ENCODE data around the gene TUBGCP4.

TUBGCP4 gene

DNA sequence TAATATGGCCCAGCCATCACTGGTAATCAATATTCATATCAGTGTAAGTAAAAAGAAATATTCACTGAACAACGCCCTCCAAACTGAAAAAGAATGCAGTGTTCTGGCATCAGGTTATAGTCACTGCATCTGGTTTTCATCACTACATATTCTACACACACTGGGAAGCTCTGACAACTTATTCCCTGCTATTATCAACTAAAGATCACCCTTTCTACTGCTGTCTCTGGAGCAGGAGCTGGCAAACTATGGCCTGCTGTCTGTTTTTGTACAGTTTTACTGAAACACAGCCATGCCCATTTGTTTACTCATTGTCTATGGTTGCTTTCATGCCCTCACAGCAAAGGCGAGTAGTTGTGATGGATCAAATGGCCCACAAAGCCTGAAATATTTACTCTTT, 35.3 kb downstream of the TUBGCP4 start:
- H3K36me3 ChIP-seq (ENCODE audit: control insufficient read depth, insufficient read depth, low read length, severe bottlenecking), result peaks cover 86% of the 10 kb centered on the region
- no peak overlapping the region for H3K9ac ChIP-seq (ENCODE audit: low read length)
- no peaks in the 10 kb centered on the region for H3K27me3 ChIP-seq (replicated peaks; ENCODE audit: control insufficient read depth, insufficient read depth, low read length)
- no peak overlapping the region for H3K4me3 ChIP-seq (ENCODE audit: low read length)
- H3K9me3 ChIP-seq (ENCODE audit: control insufficient read depth, low read length), result no peaks in the 10 kb centered on the region
- peaks cover 19% of the 10 kb centered on the region for H3K4me1 ChIP-seq (ENCODE audit: control insufficient read depth, insufficient read depth, low read length)
- peak; percentile 65 for DNase-seq (ENCODE audit: low read depth)

DNA sequence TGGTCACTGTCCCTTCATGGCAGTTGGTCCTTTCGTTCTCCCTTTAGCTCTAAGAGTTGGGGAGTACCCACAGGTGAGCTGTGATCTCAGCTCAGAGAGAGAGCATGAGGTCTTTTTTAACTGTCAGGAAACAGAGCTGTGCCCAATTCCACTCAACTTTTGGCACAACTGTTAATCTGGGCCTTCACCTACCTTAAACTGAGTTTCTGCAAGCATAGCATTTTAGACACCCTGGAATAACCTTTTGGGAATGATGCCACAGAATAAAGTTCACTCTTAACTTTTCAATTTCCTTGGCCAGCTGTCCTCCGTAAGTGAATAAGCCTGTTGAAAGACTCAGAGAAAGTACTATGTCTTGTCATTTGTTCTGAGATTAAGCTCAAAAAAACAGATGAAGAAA, 35.9 kb downstream of the TUBGCP4 start:
- Histone ChIP-seq H3K27me3 (replicated peaks; ENCODE audit: control insufficient read depth, insufficient read depth, low read length) (no peaks in the 10 kb centered on the region), H3K9ac (ENCODE audit: low read length) (no peak overlapping the region), H3K9me3 (ENCODE audit: control insufficient read depth, low read length) (no peaks in the 10 kb centered on the region), H3K4me1 (ENCODE audit: control insufficient read depth, insufficient read depth, low read length) (peaks cover 21% of the 10 kb centered on the region), H3K4me3 (ENCODE audit: low read length) (no peak overlapping the region), H3K36me3 (ENCODE audit: control insufficient read depth, insufficient read depth, low read length, severe bottlenecking) (peaks cover 82% of the 10 kb centered on the region)
- DNase-seq (ENCODE audit: low read depth), result no peak

- H3K27me3 ChIP-seq (replicated peaks; ENCODE audit: control insufficient read depth, insufficient read depth, low read length), result no peaks in the 10 kb centered on the region
- H3K9me3 ChIP-seq (ENCODE audit: control insufficient read depth, low read length), result no peaks in the 10 kb centered on the region
- no peak overlapping the region for H3K9ac ChIP-seq (ENCODE audit: low read length)
- DNase-seq (ENCODE audit: low read depth), result no peak
- no peak overlapping the region for H3K4me3 ChIP-seq (ENCODE audit: low read length)
- H3K36me3 ChIP-seq (ENCODE audit: control insufficient read depth, insufficient read depth, low read length, severe bottlenecking), result peaks cover 84% of the 10 kb centered on the region
- peaks cover 25% of the 10 kb centered on the region for H3K4me1 ChIP-seq (ENCODE audit: control insufficient read depth, insufficient read depth, low read length)
These were observed 37.9 kb downstream of the TUBGCP4 start for GRCh38 chr15:43408789-43409188.

- Histone ChIP-seq H3K4me3 (ENCODE audit: low read length) (no peak overlapping the region), H3K9ac (ENCODE audit: low read length) (no peak overlapping the region), H3K27me3 (replicated peaks; ENCODE audit: control insufficient read depth, insufficient read depth, low read length) (no peaks in the 10 kb centered on the region), H3K4me1 (ENCODE audit: control insufficient read depth, insufficient read depth, low read length) (peaks cover 25% of the 10 kb centered on the region), H3K36me3 (ENCODE audit: control insufficient read depth, insufficient read depth, low read length, severe bottlenecking) (peaks cover 84% of the 10 kb centered on the region), H3K9me3 (ENCODE audit: control insufficient read depth, low read length) (no peaks in the 10 kb centered on the region)
- peak; percentile 74 for DNase-seq (ENCODE audit: low read depth)
These were observed 39.8 kb downstream of the TUBGCP4 start for GRCh38 chr15:43410572-43411214.

DNA sequence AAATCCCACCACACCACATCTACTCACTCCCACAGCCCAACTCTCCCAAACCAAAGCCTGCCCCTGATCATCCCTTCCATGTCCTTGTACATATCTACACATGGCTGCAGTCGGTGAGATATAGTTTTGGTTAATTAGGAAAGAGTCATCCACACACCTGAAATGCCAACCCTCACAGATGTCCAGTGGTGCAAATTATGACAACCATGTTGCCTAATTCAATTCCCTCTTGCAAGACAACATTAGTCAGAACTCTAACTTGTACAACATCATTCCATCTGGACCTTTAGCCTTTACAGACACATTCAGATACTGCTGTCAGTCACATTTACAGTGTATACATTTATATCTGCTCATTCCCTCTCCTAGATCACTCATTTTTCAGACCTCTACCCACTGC, 41.2 kb downstream of the TUBGCP4 start:
- no peaks in the 10 kb centered on the region for H3K27me3 ChIP-seq (replicated peaks; ENCODE audit: control insufficient read depth, insufficient read depth, low read length)
- peaks cover 17% of the 10 kb centered on the region for H3K4me1 ChIP-seq (ENCODE audit: control insufficient read depth, insufficient read depth, low read length)
- H3K4me3 ChIP-seq (ENCODE audit: low read length), result no peak overlapping the region
- H3K9me3 ChIP-seq (ENCODE audit: control insufficient read depth, low read length), result no peaks in the 10 kb centered on the region
- DNase-seq (ENCODE audit: low read depth), result no peak
- peaks cover 86% of the 10 kb centered on the region for H3K36me3 ChIP-seq (ENCODE audit: control insufficient read depth, insufficient read depth, low read length, severe bottlenecking)
- H3K9ac ChIP-seq (ENCODE audit: low read length), result no peak overlapping the region

- Histone ChIP-seq H3K4me1 (ENCODE audit: control insufficient read depth, insufficient read depth, low read length) (peaks cover 13% of the 10 kb centered on the region), H3K9ac (ENCODE audit: low read length) (no peak overlapping the region), H3K9me3 (ENCODE audit: control insufficient read depth, low read length) (no peaks in the 10 kb centered on the region), H3K36me3 (ENCODE audit: control insufficient read depth, insufficient read depth, low read length, severe bottlenecking) (peaks cover 78% of the 10 kb centered on the region), H3K27me3 (replicated peaks; ENCODE audit: control insufficient read depth, insufficient read depth, low read length) (no peaks in the 10 kb centered on the region), H3K4me3 (ENCODE audit: low read length) (no peak overlapping the region)
- no peak for DNase-seq (ENCODE audit: low read depth)
These were observed 43.3 kb downstream of the TUBGCP4 start for GRCh38 chr15:43414196-43414595.

- Histone ChIP-seq H3K4me3 (ENCODE audit: low read length) (no peak overlapping the region), H3K9me3 (ENCODE audit: control insufficient read depth, low read length) (no peaks in the 10 kb centered on the region), H3K9ac (ENCODE audit: low read length) (no peak overlapping the region), H3K4me1 (ENCODE audit: control insufficient read depth, insufficient read depth, low read length) (no peaks in the 10 kb centered on the region), H3K36me3 (ENCODE audit: control insufficient read depth, insufficient read depth, low read length, severe bottlenecking) (peaks cover 75% of the 10 kb centered on the region), H3K27me3 (replicated peaks; ENCODE audit: control insufficient read depth, insufficient read depth, low read length) (no peaks in the 10 kb centered on the region)
- no peak for DNase-seq (ENCODE audit: low read depth)
These were observed 49.5 kb downstream of the TUBGCP4 start for GRCh38 chr15:43420435-43420834.

DNA sequence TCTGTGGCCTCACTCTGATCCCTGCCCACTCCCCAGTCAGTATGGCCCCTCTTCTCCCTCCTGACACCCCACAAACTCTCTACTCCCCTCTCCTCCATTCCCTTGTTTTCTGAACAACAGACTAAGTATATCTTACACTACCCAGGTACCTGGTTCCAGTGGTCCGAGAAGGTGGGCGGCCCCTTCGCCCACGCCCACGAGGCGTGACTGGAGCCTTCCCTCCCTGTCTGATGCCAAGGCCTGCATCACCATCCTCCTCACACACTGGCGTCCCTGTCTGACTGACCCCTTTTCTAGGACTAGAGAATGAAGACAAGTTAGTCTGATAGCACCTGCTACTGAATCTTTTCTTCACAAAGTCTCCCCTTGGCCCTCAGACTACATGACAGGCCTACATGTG, 50.0 kb downstream of the TUBGCP4 start:
- no peak overlapping the region for H3K9ac ChIP-seq (ENCODE audit: low read length)
- no peaks in the 10 kb centered on the region for H3K4me1 ChIP-seq (ENCODE audit: control insufficient read depth, insufficient read depth, low read length)
- H3K36me3 ChIP-seq (ENCODE audit: control insufficient read depth, insufficient read depth, low read length, severe bottlenecking), result peaks cover 73% of the 10 kb centered on the region
- no peak overlapping the region for H3K4me3 ChIP-seq (ENCODE audit: low read length)
- no peaks in the 10 kb centered on the region for H3K9me3 ChIP-seq (ENCODE audit: control insufficient read depth, low read length)
- H3K27me3 ChIP-seq (replicated peaks; ENCODE audit: control insufficient read depth, insufficient read depth, low read length), result no peaks in the 10 kb centered on the region
- DNase-seq (ENCODE audit: low read depth), result no peak

DNA sequence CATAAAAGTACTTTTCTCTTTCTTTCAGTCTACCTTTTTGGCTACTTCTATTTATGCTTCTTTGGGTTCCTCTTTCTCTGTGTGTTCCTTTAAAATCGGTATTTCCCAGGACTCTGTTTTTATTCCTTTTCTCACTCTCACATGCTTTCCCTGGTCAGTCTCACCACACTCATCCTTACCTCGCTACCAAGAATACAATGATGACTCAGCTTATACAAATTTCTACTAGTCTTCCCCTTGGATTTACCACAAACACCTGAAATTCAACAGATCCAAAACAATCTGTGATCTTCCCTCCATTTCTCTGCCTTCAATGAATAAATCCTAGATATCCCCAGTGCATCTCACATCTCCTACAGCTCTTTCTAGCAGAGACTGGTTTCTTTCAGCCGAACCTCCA, 52.9 kb downstream of the TUBGCP4 start:
- Histone ChIP-seq H3K36me3 (ENCODE audit: control insufficient read depth, insufficient read depth, low read length, severe bottlenecking) (peaks cover 70% of the 10 kb centered on the region), H3K4me1 (ENCODE audit: control insufficient read depth, insufficient read depth, low read length) (no peaks in the 10 kb centered on the region)

GRCh38 chr15:43429687-43430086, 58.8 kb downstream of the TUBGCP4 start:
- no peaks in the 10 kb centered on the region for H3K4me1 ChIP-seq (ENCODE audit: control insufficient read depth, insufficient read depth, low read length)
- peaks cover 80% of the 10 kb centered on the region for H3K36me3 ChIP-seq (ENCODE audit: control insufficient read depth, insufficient read depth, low read length, severe bottlenecking)
- H3K4me3 ChIP-seq (ENCODE audit: low read length), result no peak overlapping the region
- DNase-seq (ENCODE audit: low read depth), result peak; percentile 51
- no peak overlapping the region for H3K9ac ChIP-seq (ENCODE audit: low read length)
- H3K27me3 ChIP-seq (replicated peaks; ENCODE audit: control insufficient read depth, insufficient read depth, low read length), result no peaks in the 10 kb centered on the region
- no peaks in the 10 kb centered on the region for H3K9me3 ChIP-seq (ENCODE audit: control insufficient read depth, low read length)

More for the DNA sequence above, 52.9 kb downstream of the TUBGCP4 start:
- no peaks in the 10 kb centered on the region for H3K9me3 ChIP-seq (ENCODE audit: control insufficient read depth, low read length)
- DNase-seq (ENCODE audit: low read depth), result no peak
- H3K9ac ChIP-seq (ENCODE audit: low read length), result no peak overlapping the region
- H3K27me3 ChIP-seq (replicated peaks; ENCODE audit: control insufficient read depth, insufficient read depth, low read length), result no peaks in the 10 kb centered on the region
- no peak overlapping the region for H3K4me3 ChIP-seq (ENCODE audit: low read length)

GRCh38 chr15:43433165-43433564, 62.3 kb downstream of the TUBGCP4 start:
- Histone ChIP-seq H3K36me3 (ENCODE audit: control insufficient read depth, insufficient read depth, low read length, severe bottlenecking) (peaks cover 79% of the 10 kb centered on the region), H3K4me1 (ENCODE audit: control insufficient read depth, insufficient read depth, low read length) (no peaks in the 10 kb centered on the region), H3K9me3 (ENCODE audit: control insufficient read depth, low read length) (no peaks in the 10 kb centered on the region), H3K4me3 (ENCODE audit: low read length) (no peak overlapping the region), H3K9ac (ENCODE audit: low read length) (no peak overlapping the region), H3K27me3 (replicated peaks; ENCODE audit: control insufficient read depth, insufficient read depth, low read length) (no peaks in the 10 kb centered on the region)
- no peak for DNase-seq (ENCODE audit: low read depth)
